Omental fat pad (tissue), 4 donors: ENCODE data around the gene ZBTB4. TPM values are rescaled to one million over a fixed set of nuclear protein-coding genes. Genes with fewer than 3 reads are reported as not detected.

ENCODE experiments used
- ATAC-seq: fragments of 150-250 bp; one replicate; pipeline ENCODE4 v1.9.1; 2016; ENCODE audit warnings: mild to moderate bottlenecking, moderate library complexity; ENCODE audit not compliant: low FRiP score
- DNase-seq: peaks from one replicate; pipeline ENCODE4 v3.0.0-alpha.2; 2019; ENCODE audit warnings: low spot score
- CTCF ChIP-seq, 3 donors: fragments of 450-650 bp; IDR thresholded peaks; one replicate each; pipeline ENCODE4 v1.5.1; 2016 to 2017; ENCODE audit warnings: antibody characterized with exemption in 3 of 3, mild to moderate bottlenecking in 3 of 3, moderate library complexity in 2 of 3
- total RNA-seq, 4 donors: library from RNA; depleted of rRNA; stranded (reverse); fragments of >200 nt; gene quantifications; one replicate each; pipeline ENCODE4 v1.1.0, GENCODE V29; 2016

ZBTB4 gene
- total RNA-seq, 4 donors from 2014 or later: 27.5 to 57.9 (median 38.5) TPM

- ATAC-seq (no peak), DNase-seq (no peak)
- no peak for TF ChIP-seq CTCF (IDR thresholded peaks at IDR 0.05)
Measured at GRCh38 chr17:7439462-7440112, 39.8 kb downstream of the ZBTB4 start, which contains the start of gene FGF11. Gene FGF11 (plus strand): TSS chr17:7439512. CDS start chr17:7439621, 109 bp downstream.

GRCh38 chr17:7438656-7439460 is 40.6 kb downstream of the ZBTB4 start:
- no peak for ATAC-seq
- no peak for TF ChIP-seq CTCF (IDR thresholded peaks at IDR 0.05)
- DNase-seq: no peak

- TF ChIP-seq CTCF (IDR thresholded peaks at IDR 0.05): no peak
- ATAC-seq (no peak), DNase-seq (no peak)
Measured at GRCh38 chr17:7437950-7438614, 41.3 kb downstream of the ZBTB4 start.

- ATAC-seq (no peak), DNase-seq (no peak)
- TF ChIP-seq CTCF (IDR thresholded peaks at IDR 0.05): no peak
Measured at GRCh38 chr17:7437369-7437863, 42.0 kb downstream of the ZBTB4 start.

- peak in 1 of 3 donors; percentile 40 for TF ChIP-seq CTCF (IDR thresholded peaks at IDR 0.05)
- DNase-seq: no peak
- peak; percentile 69 for ATAC-seq
Measured at GRCh38 chr17:7436556-7437368, 42.7 kb downstream of the ZBTB4 start.
